Mesenchymal stem cell (in vitro differentiated cells and primary cell): ENCODE data around the gene MMP1.

Source experiments
- DNase-seq: peaks from one replicate; pipeline ENCODE4 v3.0.0-alpha.2; 2013
- H2AFZ ChIP-seq: one replicate; pipeline ENCODE4 v1.6.1; 2013; ENCODE audit warnings: low read depth, mild to moderate bottlenecking, control low read depth, inconsistent platforms, low read length, moderate library complexity
- H2AK5ac ChIP-seq: 2 replicates; pipeline ENCODE4 v1.6.1; 2013; ENCODE audit warnings: low read length, moderate library complexity, mild to moderate bottlenecking, inconsistent platforms; ENCODE audit not compliant: severe bottlenecking
- H2BK120ac ChIP-seq: one replicate; pipeline ENCODE4 v1.6.1; 2013; ENCODE audit warnings: low read depth, mild to moderate bottlenecking, inconsistent platforms, low read length, moderate library complexity
- H2BK12ac ChIP-seq, 2 experiments: one replicate each; pipeline ENCODE4 v1.6.1; 2013; ENCODE audit warnings: inconsistent platforms in 2 of 2, low read length in 2 of 2, mild to moderate bottlenecking in 2 of 2, moderate library complexity in 2 of 2, control low read depth in 1 of 2
- H2BK15ac ChIP-seq: one replicate; pipeline ENCODE4 v1.6.1; 2013; ENCODE audit warnings: mild to moderate bottlenecking, low read depth, inconsistent platforms; ENCODE audit not compliant: poor library complexity, severe bottlenecking
- H2BK5ac ChIP-seq: 2 replicates; pipeline ENCODE4 v1.6.1; 2013; ENCODE audit warnings: low read depth, mild to moderate bottlenecking, low read length, control low read depth, inconsistent platforms; ENCODE audit not compliant: poor library complexity, severe bottlenecking
- H3K14ac ChIP-seq, 2 experiments: one replicate each; pipeline ENCODE4 v1.6.1; 2013; ENCODE audit warnings: inconsistent platforms in 2 of 2, low read length in 2 of 2, control low read depth in 1 of 2, mild to moderate bottlenecking in 1 of 2, moderate library complexity in 1 of 2
- H3K18ac ChIP-seq, 2 experiments: one replicate each; pipeline ENCODE4 v1.6.1; 2013; ENCODE audit warnings: inconsistent platforms in 2 of 2, low read length in 2 of 2, control low read depth in 1 of 2, low read depth in 1 of 2, mild to moderate bottlenecking in 1 of 2
- H3K23ac ChIP-seq, 2 experiments: one replicate each; pipeline ENCODE4 v1.6.1; 2013; ENCODE audit warnings: inconsistent platforms in 2 of 2, low read length in 2 of 2, mild to moderate bottlenecking in 2 of 2, moderate library complexity in 2 of 2, control low read depth in 1 of 2
- H3K27ac ChIP-seq: 2 replicates; pipeline ENCODE4 v1.5.1; 2013; ENCODE audit warnings: mild to moderate bottlenecking, moderate library complexity, low read length, control low read depth, inconsistent platforms; ENCODE audit not compliant: poor library complexity, severe bottlenecking
- H3K27me3 ChIP-seq, 2 experiments: 2 replicates each; pipeline versions ENCODE4 v1.6.1 to v1.7.0; 2013; ENCODE audit warnings: low read length in 2 of 2, mild to moderate bottlenecking in 2 of 2, moderate library complexity in 2 of 2, control low read depth in 1 of 2, inconsistent platforms in 1 of 2; ENCODE audit not compliant: control insufficient read depth in 1 of 2, insufficient read depth in 1 of 2
- H3K36me3 ChIP-seq, 2 experiments: 2 replicates each; pipeline versions ENCODE4 v1.6.1 to v1.7.0; 2013; ENCODE audit warnings: low read length in 2 of 2, control low read depth in 1 of 2, inconsistent platforms in 1 of 2, low read depth in 1 of 2, mild to moderate bottlenecking in 1 of 2; ENCODE audit not compliant: insufficient read depth in 2 of 2, control insufficient read depth in 1 of 2
- H3K4ac ChIP-seq, 2 experiments: one replicate each; pipeline ENCODE4 v1.6.1; 2013; ENCODE audit warnings: inconsistent platforms in 2 of 2, low read length in 2 of 2, mild to moderate bottlenecking in 2 of 2, moderate library complexity in 2 of 2, control low read depth in 1 of 2, low read depth in 1 of 2
- H3K4me1 ChIP-seq: 2 replicates; pipeline ENCODE4 v1.6.1; 2013; ENCODE audit warnings: low read depth, low read length, control low read depth; ENCODE audit not compliant: control insufficient read depth, insufficient read depth
- H3K4me2 ChIP-seq: 2 replicates; pipeline ENCODE4 v1.6.1; 2013; ENCODE audit warnings: low read length, mild to moderate bottlenecking, inconsistent platforms; ENCODE audit not compliant: poor library complexity, severe bottlenecking
- H3K4me3 ChIP-seq, 2 experiments: 2 replicates each; pipeline versions ENCODE4 v1.5.1 to v1.7.0; 2013; ENCODE audit warnings: low read length in 2 of 2, mild to moderate bottlenecking in 2 of 2, control low read depth in 1 of 2, low read depth in 1 of 2; ENCODE audit not compliant: insufficient read depth in 1 of 2
- H3K79me1 ChIP-seq: replicated peaks from 2 replicates; pipeline ENCODE4 v1.6.1; 2013; ENCODE audit warnings: mild to moderate bottlenecking, control low read depth, low read length, inconsistent platforms; ENCODE audit not compliant: poor library complexity, severe bottlenecking
- H3K9ac ChIP-seq: 2 replicates; pipeline ENCODE4 v1.7.0; 2013; ENCODE audit warnings: mild to moderate bottlenecking, low read length, moderate library complexity
- H3K9me3 ChIP-seq: 2 replicates; pipeline ENCODE4 v1.7.0; 2013; ENCODE audit warnings: mild to moderate bottlenecking, low read length; ENCODE audit not compliant: control insufficient read depth
- H4K8ac ChIP-seq: one replicate; pipeline ENCODE4 v1.6.1; 2013; ENCODE audit warnings: inconsistent platforms, mild to moderate bottlenecking, low read length, moderate library complexity
- H4K91ac ChIP-seq: one replicate; pipeline ENCODE4 v1.6.1; 2013; ENCODE audit warnings: mild to moderate bottlenecking, low read length, inconsistent platforms
- WGBS: methylation state at CpG from one replicate; pipeline ENCODE4 v1.1.7; 2013; ENCODE audit warnings: mixed read lengths; 5-methylcytosine and 5-hydroxymethylcytosine counted together

Gene MMP1

DNA sequence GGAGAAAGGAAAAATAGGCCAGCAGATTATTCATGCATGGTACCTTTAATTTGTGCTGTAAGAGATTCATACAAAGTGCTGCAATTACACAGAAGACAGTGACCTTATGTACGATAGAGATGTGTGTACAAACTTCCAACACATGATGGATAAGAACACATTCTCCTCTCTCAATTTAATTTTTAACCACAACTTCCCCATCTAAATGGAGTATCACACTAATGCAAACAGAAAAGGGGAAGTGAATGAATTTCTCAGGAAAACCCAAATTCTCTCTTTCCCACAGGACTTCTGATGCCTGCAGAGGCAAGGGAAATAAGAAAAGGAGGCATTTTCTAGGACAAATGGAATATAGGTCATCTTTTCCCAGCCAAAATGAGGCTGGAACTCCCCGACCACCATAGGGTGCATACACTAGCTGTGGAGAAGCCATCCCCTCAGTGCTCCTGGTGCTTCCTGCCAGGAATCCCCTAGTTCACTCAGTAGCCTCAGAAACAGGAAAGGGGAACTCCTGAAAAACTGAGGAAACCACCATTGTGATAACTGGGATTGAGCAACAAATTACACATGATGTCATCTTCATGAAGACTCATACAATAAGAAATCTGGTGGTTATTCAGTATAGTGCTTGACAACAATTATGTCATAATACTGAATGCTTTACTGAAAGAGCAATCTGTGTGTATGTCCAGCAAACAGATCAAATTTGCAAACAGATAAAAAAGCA lies 40.0 kb downstream of the MMP1 start:
- Histone ChIP-seq H3K4me3 (no peak overlapping the region), H3K79me1 (no peaks in the 10 kb centered on the region), H3K4me1 (peaks cover 5% of the 10 kb centered on the region), H2AK5ac (peak overlapping the region; percentile 61), H3K27me3 (peaks cover 0 to 11% of the 10 kb centered on the region in 2 experiments), H3K4ac (no peak overlapping the region), H3K9me3 (no peaks in the 10 kb centered on the region), H2BK120ac (no peak overlapping the region), H3K18ac (no peak overlapping the region), H3K4me2 (no peak overlapping the region), H3K23ac (no peak overlapping the region), H4K8ac (no peak overlapping the region), H3K9ac (no peak overlapping the region), H2BK5ac (no peak overlapping the region), H2BK15ac (peak overlapping the region; percentile 45), H3K27ac (peak overlapping the region; percentile 19), H4K91ac (no peak overlapping the region), H3K36me3 (no peaks in the 10 kb centered on the region), H2AFZ (no peak overlapping the region), H3K14ac (no peak overlapping the region), H2BK12ac (peak overlapping the region in 1 of 2 experiments; percentile 72)
- WGBS = 85% methylated on average over 1 of the region's 2 CpGs
- peak; percentile 92 for DNase-seq

- 100% methylated on average over 1 of the region's 1 CpG for WGBS
- H4K8ac ChIP-seq = no peak overlapping the region
- no peak overlapping the region for H3K14ac ChIP-seq
- H2BK5ac ChIP-seq = no peak overlapping the region
- H3K9me3 ChIP-seq = no peaks in the 10 kb centered on the region
- H2BK15ac ChIP-seq = no peak overlapping the region
- H3K23ac ChIP-seq = no peak overlapping the region
- no peak overlapping the region for H3K18ac ChIP-seq
- H3K27me3 ChIP-seq = peaks cover 0 to 22% of the 10 kb centered on the region in 2 experiments
- H3K4me1 ChIP-seq = peaks cover 2% of the 10 kb centered on the region
- no peak overlapping the region for H2BK120ac ChIP-seq
- no peaks in the 10 kb centered on the region for H3K79me1 ChIP-seq
- DNase-seq = no peak
- H2AFZ ChIP-seq = no peak overlapping the region
- no peak overlapping the region for H3K9ac ChIP-seq
- no peak overlapping the region for H3K4me2 ChIP-seq
- H2AK5ac ChIP-seq = no peak overlapping the region
- no peak overlapping the region for H4K91ac ChIP-seq
- no peaks in the 10 kb centered on the region for H3K36me3 ChIP-seq
- H2BK12ac ChIP-seq = peak overlapping the region in 1 of 2 experiments; percentile 14
- no peak overlapping the region for H3K4me3 ChIP-seq
- H3K4ac ChIP-seq = no peak overlapping the region
- H3K27ac ChIP-seq = no peak overlapping the region
Measured at GRCh38 chr11:102753267-102753666, 44.7 kb downstream of the MMP1 start.

DNA sequence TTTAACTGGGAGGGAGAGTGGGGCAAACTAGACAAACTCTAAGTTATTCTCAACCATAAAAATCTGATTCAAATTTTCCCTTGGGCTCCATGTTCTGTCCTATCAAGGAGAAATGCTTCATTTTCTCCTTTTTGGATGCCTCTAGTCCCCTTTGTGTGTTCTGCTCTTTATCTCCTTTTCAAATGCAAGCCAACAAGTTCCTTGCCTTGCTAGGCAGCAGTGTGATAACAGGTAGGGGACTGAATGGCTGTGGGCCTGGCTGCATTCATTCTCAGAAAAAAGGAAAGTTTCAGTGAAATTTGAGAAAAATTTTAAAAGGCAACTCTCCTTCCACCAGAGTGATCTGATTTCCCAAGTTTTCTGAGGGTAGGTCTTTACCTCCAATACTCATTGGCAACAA lies 46.3 kb downstream of the MMP1 start:
- no peak overlapping the region for H2AFZ ChIP-seq
- no peak overlapping the region for H3K4ac ChIP-seq
- DNase-seq = no peak

DNA sequence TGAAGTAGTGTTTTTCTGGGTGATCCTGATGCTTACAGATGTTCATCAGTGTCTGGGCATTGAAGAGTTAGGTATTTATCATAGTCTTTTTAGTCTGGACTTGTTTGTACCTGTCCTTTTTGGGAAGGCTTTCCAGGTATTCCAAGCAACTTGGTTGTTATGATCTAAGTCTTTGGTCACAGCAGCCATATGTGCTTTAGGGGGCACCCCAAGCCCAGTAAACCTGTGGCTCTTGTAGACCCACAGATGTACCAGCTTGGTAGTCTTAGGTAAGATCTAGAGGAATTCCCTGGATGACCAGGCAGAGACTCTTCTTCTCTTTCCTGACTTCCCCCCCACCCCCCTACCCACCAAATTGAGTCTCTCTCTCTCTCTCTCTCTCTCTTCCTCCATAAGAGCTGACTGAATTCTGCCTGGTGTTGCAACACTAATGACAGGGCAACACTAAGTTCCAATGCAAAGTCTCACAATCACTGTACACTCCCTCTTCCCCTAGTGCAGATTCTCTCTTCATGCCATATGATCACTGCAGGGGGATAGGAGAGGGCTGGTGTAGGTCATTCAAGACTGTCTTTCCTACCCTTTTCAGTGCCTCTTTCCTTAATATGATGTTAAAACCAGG lies 48.7 kb downstream of the MMP1 start:
- no peak for DNase-seq
- no peak overlapping the region for H2BK120ac ChIP-seq
- no peak overlapping the region for H3K4me3 ChIP-seq

More for the DNA sequence above, 46.3 kb downstream of the MMP1 start:
- H3K4me1 ChIP-seq = no peaks in the 10 kb centered on the region
- H3K18ac ChIP-seq = no peak overlapping the region
- no peak overlapping the region for H2BK15ac ChIP-seq
- H3K27me3 ChIP-seq = peaks cover 0 to 22% of the 10 kb centered on the region in 2 experiments
- H2BK12ac ChIP-seq = no peak overlapping the region
- H3K14ac ChIP-seq = no peak overlapping the region
- H3K79me1 ChIP-seq = no peaks in the 10 kb centered on the region
- no peak overlapping the region for H4K8ac ChIP-seq
- H3K23ac ChIP-seq = no peak overlapping the region
- H3K9me3 ChIP-seq = no peaks in the 10 kb centered on the region
- no peak overlapping the region for H3K4me2 ChIP-seq
- no peaks in the 10 kb centered on the region for H3K36me3 ChIP-seq
- no peak overlapping the region for H3K27ac ChIP-seq
- H3K4me3 ChIP-seq = no peak overlapping the region
- H2BK5ac ChIP-seq = no peak overlapping the region
- H2AK5ac ChIP-seq = no peak overlapping the region
- no peak overlapping the region for H3K9ac ChIP-seq
- H4K91ac ChIP-seq = no peak overlapping the region
- no peak overlapping the region for H2BK120ac ChIP-seq

More for the DNA sequence above, 48.7 kb downstream of the MMP1 start:
- Histone ChIP-seq H2AK5ac (no peak overlapping the region), H3K79me1 (no peaks in the 10 kb centered on the region), H3K9me3 (no peaks in the 10 kb centered on the region), H4K8ac (no peak overlapping the region), H2BK5ac (no peak overlapping the region), H3K36me3 (no peaks in the 10 kb centered on the region), H2BK15ac (no peak overlapping the region), H4K91ac (no peak overlapping the region), H3K27ac (no peak overlapping the region), H3K4me2 (no peak overlapping the region), H2BK12ac (no peak overlapping the region), H3K4ac (no peak overlapping the region), H3K9ac (no peak overlapping the region), H3K14ac (no peak overlapping the region), H3K18ac (no peak overlapping the region), H3K23ac (no peak overlapping the region), H3K4me1 (no peaks in the 10 kb centered on the region), H3K27me3 (peaks cover 0 to 13% of the 10 kb centered on the region in 2 experiments), H2AFZ (no peak overlapping the region)
